ENCODE measurements around the gene GTF3C1.

DNA sequence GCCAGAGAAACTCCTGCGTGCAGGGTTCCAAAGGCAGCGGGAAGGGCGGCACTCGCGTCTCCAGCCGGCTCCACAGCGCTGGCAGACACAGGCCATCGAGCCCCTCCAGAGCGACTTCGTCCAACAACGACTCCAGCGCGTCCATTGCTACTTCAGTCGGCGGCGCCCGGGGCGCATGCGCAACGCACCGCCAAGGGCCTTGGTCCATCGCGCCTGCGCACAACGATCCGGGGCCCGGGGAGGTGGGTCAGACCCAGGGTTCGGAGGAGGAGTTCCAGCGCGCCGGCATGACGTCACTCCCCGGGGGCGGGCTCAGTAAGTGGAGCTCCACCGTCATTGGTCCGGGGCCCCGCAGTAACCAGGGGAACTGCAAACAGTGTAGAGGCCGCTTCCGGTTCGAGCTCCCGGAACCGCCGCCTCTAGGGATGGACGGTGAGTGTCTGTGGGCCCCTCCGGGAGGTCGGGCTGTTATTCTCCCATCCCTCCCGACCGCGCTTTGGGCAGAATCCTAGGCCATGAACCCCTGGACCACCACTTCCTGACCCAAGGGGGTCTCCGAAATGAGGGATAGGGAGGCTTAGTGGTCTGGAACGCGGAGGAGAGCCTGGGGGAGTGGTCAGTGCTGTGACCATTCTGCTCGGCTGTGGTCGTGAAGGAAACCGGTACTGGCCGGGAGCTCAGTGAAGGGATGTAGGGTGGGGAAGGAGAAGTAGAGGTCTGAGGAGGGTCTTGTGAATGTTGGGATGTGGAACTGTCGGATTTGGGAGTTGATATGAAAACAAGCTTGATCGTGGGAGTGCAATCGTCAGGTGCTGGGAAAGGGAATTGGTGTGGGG lies at the start of gene GTF3C1, which contains the start of gene KATNIP:
- TF ChIP-seq CTCF (IDR thresholded peaks at IDR 0.05; ENCODE audit: low read length), result no peak
- TF ChIP-seq EZH2 (optimal IDR thresholded peaks at IDR 0.05; ENCODE audit: low read depth, low read length), result no peak

Data from MM.1S (cell line).